ENCODE measurements around the gene PER2. TPM values are rescaled to one million over a fixed set of nuclear protein-coding genes. Genes with fewer than 3 reads are reported as not detected.

PER2 gene
- total RNA-seq, 1 donor from 2014 or later: 8.4 TPM

DNA sequence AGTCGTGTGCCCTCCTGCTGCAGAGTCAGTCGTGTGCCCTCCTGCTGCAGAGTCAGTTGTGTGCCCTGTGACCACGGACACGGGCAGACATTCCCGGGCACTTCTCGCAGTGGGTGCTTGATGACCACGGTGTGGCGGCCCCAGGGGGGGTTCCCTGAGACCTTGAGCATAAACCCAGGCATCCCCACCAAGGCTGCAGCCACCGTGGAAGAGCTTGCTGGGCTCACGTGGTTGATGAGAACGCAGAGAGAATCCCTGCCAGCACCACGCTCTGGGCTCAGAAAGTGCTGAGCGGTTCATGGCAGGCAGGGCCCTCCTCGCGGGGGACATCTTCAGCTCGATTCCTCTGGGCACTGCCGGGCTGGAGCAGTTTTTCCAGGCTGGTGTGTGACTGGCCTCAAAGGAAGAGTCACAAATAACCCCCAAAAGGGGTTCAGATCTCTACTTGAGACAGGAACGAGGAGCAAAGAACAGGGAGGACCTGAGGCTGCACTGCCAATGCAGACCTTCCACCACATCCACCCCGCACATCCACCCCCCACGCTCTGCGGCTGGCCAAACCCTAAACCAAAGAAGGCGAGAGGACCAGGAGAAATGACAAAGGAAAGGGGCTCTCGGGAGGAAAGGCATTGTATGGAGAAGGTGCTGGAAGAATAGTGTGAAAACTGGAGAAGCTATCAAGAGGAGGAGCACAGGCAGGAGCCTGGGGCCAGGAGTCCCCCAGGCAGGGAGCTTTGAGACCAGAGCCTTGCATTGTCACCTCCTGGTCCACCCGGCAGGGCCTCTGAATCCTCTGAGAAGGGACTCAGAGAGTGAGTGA is 8.4 kb upstream of the PER2 start:
- Histone ChIP-seq H3K9ac (ENCODE audit: low read depth in 1 of 3, low read length in 3 of 3) (no peak overlapping the region), H3K27me3 (ENCODE audit: control insufficient read depth in 3 of 3, insufficient read depth in 3 of 3, low read length in 3 of 3) (peaks cover 0 to 7% (median 0%) of the 10 kb centered on the region in 3 donors), H3K4me3 (ENCODE audit: low read length in 3 of 3) (no peak overlapping the region), H3K36me3 (ENCODE audit: control insufficient read depth in 3 of 3, insufficient read depth in 3 of 3, low read length in 3 of 3) (no peaks in the 10 kb centered on the region), H3K27ac (ENCODE audit: low read depth, low read length) (no peak overlapping the region), H3K4me1 (ENCODE audit: control insufficient read depth in 3 of 3, insufficient read depth in 3 of 3, low read length in 3 of 3) (peaks cover 0 to 6% (median 3%) of the 10 kb centered on the region in 3 donors), H3K9me3 (ENCODE audit: control insufficient read depth in 3 of 3, low read length in 3 of 3) (no peaks in the 10 kb centered on the region)

DNA sequence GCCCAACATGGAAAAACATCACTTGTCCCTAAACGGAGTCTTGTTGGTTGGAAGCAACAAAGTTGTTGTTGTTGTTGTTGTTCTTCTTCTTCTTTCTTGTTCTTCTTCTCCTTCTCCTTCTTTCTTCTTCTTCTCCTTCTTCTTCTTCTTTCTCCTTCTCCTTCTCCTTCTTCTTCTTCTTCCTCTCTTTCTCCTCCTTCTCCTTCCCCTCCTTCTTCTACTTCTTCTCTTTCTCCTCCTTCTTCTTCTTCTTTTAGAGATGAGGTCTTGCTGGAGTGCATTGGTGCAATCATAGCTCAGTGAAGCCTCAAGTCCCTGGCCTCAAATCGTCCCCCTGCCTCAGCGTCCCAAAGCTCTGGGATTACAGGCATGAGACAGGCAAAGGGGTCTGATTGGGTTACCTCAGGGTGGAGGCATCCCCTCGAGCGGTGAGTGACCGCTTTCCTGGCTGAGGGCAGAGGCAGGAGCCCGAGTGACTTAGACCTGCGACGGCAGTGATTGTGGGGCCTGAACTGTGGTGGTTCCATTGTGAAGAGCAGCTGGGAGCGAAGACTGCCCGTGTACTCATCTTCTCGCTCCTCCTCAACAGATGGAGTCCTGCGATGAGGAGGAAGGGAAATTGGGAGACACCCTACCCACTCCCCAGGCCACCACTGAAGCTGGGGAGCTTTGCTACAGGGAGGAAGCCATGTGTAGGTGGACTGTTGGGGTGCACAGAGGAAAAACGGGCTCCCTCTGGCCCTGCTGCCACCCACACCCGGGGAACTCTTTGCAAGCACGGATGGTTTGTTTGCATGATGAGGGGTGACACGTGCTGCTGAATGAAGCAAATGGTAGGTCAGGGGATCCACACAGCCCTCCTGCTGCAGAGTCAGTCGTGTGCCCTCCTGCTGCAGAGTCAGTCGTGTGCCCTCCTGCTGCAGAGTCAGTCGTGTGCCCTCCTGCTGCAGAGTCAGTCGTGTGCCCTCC is 7.0 kb upstream of the PER2 start:
- no peak overlapping the region for H3K4me3 ChIP-seq (ENCODE audit: low read length in 3 of 3)
- no peak overlapping the region for H3K9ac ChIP-seq (ENCODE audit: low read depth in 1 of 3, low read length in 3 of 3)
- peaks cover 0 to 6% (median 3%) of the 10 kb centered on the region in 3 donors for H3K4me1 ChIP-seq (ENCODE audit: control insufficient read depth in 3 of 3, insufficient read depth in 3 of 3, low read length in 3 of 3)
- H3K9me3 ChIP-seq (ENCODE audit: control insufficient read depth in 3 of 3, low read length in 3 of 3): no peaks in the 10 kb centered on the region
- peaks cover 0 to 7% (median 0%) of the 10 kb centered on the region in 3 donors for H3K27me3 ChIP-seq (ENCODE audit: control insufficient read depth in 3 of 3, insufficient read depth in 3 of 3, low read length in 3 of 3)
- H3K36me3 ChIP-seq (ENCODE audit: control insufficient read depth in 3 of 3, insufficient read depth in 3 of 3, low read length in 3 of 3): no peaks in the 10 kb centered on the region
- no peak overlapping the region for H3K27ac ChIP-seq (ENCODE audit: low read depth, low read length)

DNA sequence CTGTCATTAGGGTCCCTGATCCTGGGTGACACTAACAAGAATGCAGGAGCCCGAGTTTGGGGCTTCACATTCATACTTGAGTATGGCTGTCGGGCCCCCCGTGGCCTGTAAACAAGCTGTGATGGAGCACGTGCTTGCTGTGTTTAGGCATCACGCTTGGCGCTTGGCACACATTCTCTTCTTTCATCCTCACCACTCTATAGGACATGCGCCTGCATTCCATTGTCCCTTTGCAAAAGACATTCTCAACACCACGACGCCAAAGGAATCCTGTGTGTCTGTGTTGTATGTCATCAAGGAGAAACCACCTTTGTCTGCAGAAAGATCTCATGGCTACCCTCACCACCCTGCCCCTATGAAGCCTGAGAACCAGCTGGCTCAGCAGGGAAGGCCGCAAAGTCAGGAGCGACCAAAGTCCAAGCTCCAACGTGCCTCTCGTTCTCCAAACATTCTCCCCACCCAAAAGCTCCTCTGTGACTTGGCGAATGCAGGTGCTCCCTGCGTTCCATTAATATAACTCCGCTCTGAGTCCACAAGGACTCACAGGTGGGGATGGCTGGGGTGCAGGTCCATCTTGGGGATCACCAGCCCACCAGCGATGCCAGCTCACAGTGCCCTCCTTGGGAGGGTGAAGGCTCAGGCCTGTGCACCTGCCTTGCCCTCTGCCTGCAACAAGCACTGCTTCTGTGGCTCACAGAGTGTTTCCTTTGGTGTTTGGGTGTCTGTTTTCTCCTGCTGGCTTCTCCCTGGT is 6.2 kb upstream of the PER2 start:
- no peak overlapping the region for H3K4me3 ChIP-seq (ENCODE audit: low read length in 3 of 3)
- no peaks in the 10 kb centered on the region for H3K36me3 ChIP-seq (ENCODE audit: control insufficient read depth in 3 of 3, insufficient read depth in 3 of 3, low read length in 3 of 3)
- no peaks in the 10 kb centered on the region for H3K9me3 ChIP-seq (ENCODE audit: control insufficient read depth in 3 of 3, low read length in 3 of 3)
- H3K27ac ChIP-seq (ENCODE audit: low read depth, low read length): no peak overlapping the region
- H3K9ac ChIP-seq (ENCODE audit: low read depth in 1 of 3, low read length in 3 of 3): no peak overlapping the region
- H3K4me1 ChIP-seq (ENCODE audit: control insufficient read depth in 3 of 3, insufficient read depth in 3 of 3, low read length in 3 of 3): peaks cover 2 to 7% (median 3%) of the 10 kb centered on the region in 3 donors
- H3K27me3 ChIP-seq (ENCODE audit: control insufficient read depth in 3 of 3, insufficient read depth in 3 of 3, low read length in 3 of 3): peaks cover 0 to 7% (median 0%) of the 10 kb centered on the region in 3 donors

DNA sequence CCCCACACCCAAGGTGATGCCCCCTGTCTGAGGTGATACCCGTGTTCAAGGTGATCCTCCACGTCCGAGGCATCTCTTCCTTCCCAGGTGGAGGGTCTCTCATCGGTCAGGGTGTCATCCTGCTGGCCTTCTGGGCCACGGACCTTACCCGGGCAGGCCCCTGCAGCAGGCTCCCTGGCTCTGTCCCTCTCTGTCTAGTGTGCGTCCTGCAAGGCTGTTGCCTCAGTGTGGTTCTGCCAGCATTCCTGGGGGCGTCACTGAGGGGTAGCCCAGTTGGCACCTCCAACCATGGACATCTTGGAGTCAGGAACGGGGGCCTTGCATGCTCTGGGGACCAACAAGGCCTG is 5.6 kb upstream of the PER2 start:
- Histone ChIP-seq H3K9ac (ENCODE audit: low read depth in 1 of 3, low read length in 3 of 3) (no peak overlapping the region), H3K9me3 (ENCODE audit: control insufficient read depth in 3 of 3, low read length in 3 of 3) (no peaks in the 10 kb centered on the region), H3K36me3 (ENCODE audit: control insufficient read depth in 3 of 3, insufficient read depth in 3 of 3, low read length in 3 of 3) (no peaks in the 10 kb centered on the region), H3K27ac (ENCODE audit: low read depth, low read length) (no peak overlapping the region), H3K4me3 (ENCODE audit: low read length in 3 of 3) (no peak overlapping the region), H3K4me1 (ENCODE audit: control insufficient read depth in 3 of 3, insufficient read depth in 3 of 3, low read length in 3 of 3) (peaks cover 5 to 12% (median 7%) of the 10 kb centered on the region in 3 donors), H3K27me3 (ENCODE audit: control insufficient read depth in 3 of 3, insufficient read depth in 3 of 3, low read length in 3 of 3) (peaks cover 0 to 7% (median 0%) of the 10 kb centered on the region in 3 donors)

DNA sequence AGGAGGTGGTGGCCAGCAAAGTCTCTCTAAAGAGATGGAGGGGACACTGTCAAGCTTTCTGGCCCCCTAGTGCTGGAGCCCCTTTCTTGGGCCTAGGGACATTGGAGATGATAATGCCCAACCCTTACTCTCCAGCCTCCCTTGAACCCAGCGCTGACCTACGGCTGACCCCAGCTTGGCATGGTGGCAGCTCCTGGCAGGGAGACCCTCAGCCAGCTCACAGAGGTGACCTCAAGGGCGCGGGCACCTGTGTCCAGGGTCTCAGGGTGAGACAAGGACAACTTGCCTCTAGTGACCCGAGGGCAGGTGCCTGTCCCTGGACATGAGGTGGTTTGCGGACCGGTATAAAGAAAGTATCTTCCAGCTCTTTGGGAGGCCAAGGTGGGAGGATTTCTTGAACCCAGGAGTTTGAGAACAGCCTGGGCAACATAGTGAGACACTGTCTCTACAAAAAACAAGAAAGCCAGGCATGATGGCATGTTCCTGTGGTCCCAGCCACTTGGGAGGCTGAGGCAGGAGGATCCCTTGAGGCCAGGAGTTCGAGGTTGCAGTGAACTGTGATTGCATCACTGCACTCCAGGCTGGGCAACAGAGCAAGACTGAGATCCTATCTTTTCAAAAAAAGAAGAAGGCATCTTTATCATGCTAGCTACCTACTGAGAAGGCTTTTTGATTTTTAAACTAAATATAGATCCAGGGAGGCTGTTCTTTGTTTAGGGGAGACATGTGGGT is 3.3 kb upstream of the PER2 start:
- Histone ChIP-seq H3K36me3 (ENCODE audit: control insufficient read depth in 3 of 3, insufficient read depth in 3 of 3, low read length in 3 of 3) (peaks cover 0 to 5% (median 0%) of the 10 kb centered on the region in 3 donors), H3K9me3 (ENCODE audit: control insufficient read depth in 3 of 3, low read length in 3 of 3) (no peaks in the 10 kb centered on the region), H3K9ac (ENCODE audit: low read depth in 1 of 3, low read length in 3 of 3) (no peak overlapping the region), H3K27me3 (ENCODE audit: control insufficient read depth in 3 of 3, insufficient read depth in 3 of 3, low read length in 3 of 3) (peaks cover 0 to 7% (median 0%) of the 10 kb centered on the region in 3 donors), H3K4me3 (ENCODE audit: low read length in 3 of 3) (no peak overlapping the region), H3K27ac (ENCODE audit: low read depth, low read length) (no peak overlapping the region), H3K4me1 (ENCODE audit: control insufficient read depth in 3 of 3, insufficient read depth in 3 of 3, low read length in 3 of 3) (peaks cover 18 to 27% (median 18%) of the 10 kb centered on the region in 3 donors)

DNA sequence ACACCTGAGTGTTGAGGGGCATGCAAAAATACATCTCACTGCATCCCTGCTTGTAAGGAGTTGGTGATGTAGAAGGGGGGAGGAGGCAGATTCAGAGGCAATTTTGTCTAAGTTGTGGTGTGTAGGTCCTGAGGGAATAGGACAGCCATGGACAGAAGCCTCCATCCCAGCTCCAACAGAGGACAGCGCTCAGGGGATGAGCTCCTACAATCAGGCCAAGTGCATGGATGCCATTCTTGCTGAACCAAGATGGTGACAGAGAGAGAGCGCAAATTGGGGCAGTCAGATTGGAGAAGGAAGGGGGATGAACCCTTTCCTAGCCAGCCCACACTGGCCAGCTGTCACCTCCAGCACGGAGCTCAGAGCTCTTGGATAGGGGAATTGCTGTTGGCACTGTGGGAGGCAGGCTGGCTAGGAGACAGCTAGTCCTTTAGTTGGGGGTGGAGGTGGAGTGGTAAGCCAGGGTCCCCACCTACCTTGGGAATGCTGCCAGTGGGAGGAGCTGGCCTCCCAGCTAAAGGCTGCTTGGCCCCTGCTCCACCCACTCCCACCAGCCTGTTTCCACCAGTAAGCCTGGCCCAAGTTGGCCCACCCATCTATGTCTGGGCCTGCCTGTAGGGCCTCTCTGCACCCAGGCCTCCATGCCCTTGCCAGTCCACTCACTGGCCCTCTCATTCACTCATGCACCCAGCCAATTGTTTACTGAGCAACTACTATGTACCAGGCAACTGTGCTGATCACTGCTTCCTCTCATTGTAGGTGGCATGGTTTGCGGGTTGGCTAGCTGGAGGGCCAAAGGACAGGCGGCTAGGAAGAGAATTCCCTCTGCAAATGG is 2.5 kb upstream of the PER2 start:
- Histone ChIP-seq H3K27ac (ENCODE audit: low read depth, low read length) (no peak overlapping the region), H3K4me3 (ENCODE audit: low read length in 3 of 3) (no peak overlapping the region), H3K9ac (ENCODE audit: low read depth in 1 of 3, low read length in 3 of 3) (no peak overlapping the region), H3K4me1 (ENCODE audit: control insufficient read depth in 3 of 3, insufficient read depth in 3 of 3, low read length in 3 of 3) (peaks cover 25 to 35% (median 26%) of the 10 kb centered on the region in 3 donors), H3K36me3 (ENCODE audit: control insufficient read depth in 3 of 3, insufficient read depth in 3 of 3, low read length in 3 of 3) (peaks cover 0 to 5% (median 0%) of the 10 kb centered on the region in 3 donors), H3K27me3 (ENCODE audit: control insufficient read depth in 3 of 3, insufficient read depth in 3 of 3, low read length in 3 of 3) (peaks cover 0 to 7% (median 0%) of the 10 kb centered on the region in 3 donors), H3K9me3 (ENCODE audit: control insufficient read depth in 3 of 3, low read length in 3 of 3) (no peaks in the 10 kb centered on the region)

DNA sequence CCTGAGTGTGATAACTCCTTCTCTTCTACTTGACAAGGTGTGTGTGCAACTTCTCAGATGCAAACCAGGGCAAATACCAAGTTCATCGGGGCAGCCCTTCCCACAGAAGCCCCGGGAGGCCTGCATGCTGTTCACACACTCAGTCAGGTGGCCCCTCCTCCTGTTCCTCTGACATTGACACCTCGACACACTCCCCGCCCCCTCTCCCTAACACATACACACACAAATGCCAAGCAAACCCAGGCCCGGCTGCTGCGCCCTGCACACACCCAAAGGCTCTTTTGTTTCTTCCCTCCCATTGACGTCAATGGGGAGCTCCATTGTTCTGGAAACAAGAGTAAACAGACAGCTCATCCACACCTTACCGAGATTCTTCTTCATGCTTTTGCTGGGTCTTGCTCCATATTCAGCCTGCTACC is 1.7 kb upstream of the PER2 start:
- no peak overlapping the region for H3K9ac ChIP-seq (ENCODE audit: low read depth in 1 of 3, low read length in 3 of 3)
- H3K9me3 ChIP-seq (ENCODE audit: control insufficient read depth in 3 of 3, low read length in 3 of 3): no peaks in the 10 kb centered on the region
- H3K36me3 ChIP-seq (ENCODE audit: control insufficient read depth in 3 of 3, insufficient read depth in 3 of 3, low read length in 3 of 3): peaks cover 0 to 5% (median 0%) of the 10 kb centered on the region in 3 donors
- no peak overlapping the region for H3K4me3 ChIP-seq (ENCODE audit: low read length in 3 of 3)
- H3K4me1 ChIP-seq (ENCODE audit: control insufficient read depth in 3 of 3, insufficient read depth in 3 of 3, low read length in 3 of 3): peaks cover 34 to 43% (median 34%) of the 10 kb centered on the region in 3 donors
- no peak overlapping the region for H3K27ac ChIP-seq (ENCODE audit: low read depth, low read length)
- peaks cover 0 to 5% (median 0%) of the 10 kb centered on the region in 3 donors for H3K27me3 ChIP-seq (ENCODE audit: control insufficient read depth in 3 of 3, insufficient read depth in 3 of 3, low read length in 3 of 3)

DNA sequence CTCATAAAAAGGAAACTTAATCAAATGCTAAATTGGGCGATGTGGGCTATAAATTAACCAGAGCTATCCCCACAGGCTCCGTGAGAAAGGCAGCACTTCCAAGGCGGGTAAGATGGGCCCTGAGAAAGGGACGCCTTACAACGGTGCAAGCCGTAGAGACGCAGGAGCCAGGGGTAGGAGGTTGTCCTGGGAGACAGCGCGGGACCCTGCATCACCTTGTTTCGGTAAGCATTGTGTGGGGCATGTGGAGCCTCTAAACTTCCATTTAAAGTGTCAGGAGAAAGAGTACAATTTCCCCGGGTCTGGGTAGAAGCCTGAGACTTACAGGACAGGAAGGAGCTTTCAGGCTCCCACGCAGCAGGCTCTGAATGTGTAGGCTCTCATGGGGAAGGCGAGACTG is 1.2 kb upstream of the PER2 start:
- peaks cover 0 to 5% (median 0%) of the 10 kb centered on the region in 3 donors for H3K27me3 ChIP-seq (ENCODE audit: control insufficient read depth in 3 of 3, insufficient read depth in 3 of 3, low read length in 3 of 3)
- H3K9me3 ChIP-seq (ENCODE audit: control insufficient read depth in 3 of 3, low read length in 3 of 3): no peaks in the 10 kb centered on the region
- peaks cover 39 to 48% (median 40%) of the 10 kb centered on the region in 3 donors for H3K4me1 ChIP-seq (ENCODE audit: control insufficient read depth in 3 of 3, insufficient read depth in 3 of 3, low read length in 3 of 3)
- peaks cover 0 to 5% (median 0%) of the 10 kb centered on the region in 3 donors for H3K36me3 ChIP-seq (ENCODE audit: control insufficient read depth in 3 of 3, insufficient read depth in 3 of 3, low read length in 3 of 3)
- peak overlapping the region; percentile 66 to 95 (median 76) for H3K4me3 ChIP-seq (ENCODE audit: low read length in 3 of 3)
- H3K27ac ChIP-seq (ENCODE audit: low read depth, low read length): peak overlapping the region; percentile 96
- peak overlapping the region in 2 of 3 donors; percentile 73 to 100 for H3K9ac ChIP-seq (ENCODE audit: low read depth in 1 of 3, low read length in 3 of 3)
